ENCODE data around the gene ABRAXAS1.

Gene ABRAXAS1

DNA sequence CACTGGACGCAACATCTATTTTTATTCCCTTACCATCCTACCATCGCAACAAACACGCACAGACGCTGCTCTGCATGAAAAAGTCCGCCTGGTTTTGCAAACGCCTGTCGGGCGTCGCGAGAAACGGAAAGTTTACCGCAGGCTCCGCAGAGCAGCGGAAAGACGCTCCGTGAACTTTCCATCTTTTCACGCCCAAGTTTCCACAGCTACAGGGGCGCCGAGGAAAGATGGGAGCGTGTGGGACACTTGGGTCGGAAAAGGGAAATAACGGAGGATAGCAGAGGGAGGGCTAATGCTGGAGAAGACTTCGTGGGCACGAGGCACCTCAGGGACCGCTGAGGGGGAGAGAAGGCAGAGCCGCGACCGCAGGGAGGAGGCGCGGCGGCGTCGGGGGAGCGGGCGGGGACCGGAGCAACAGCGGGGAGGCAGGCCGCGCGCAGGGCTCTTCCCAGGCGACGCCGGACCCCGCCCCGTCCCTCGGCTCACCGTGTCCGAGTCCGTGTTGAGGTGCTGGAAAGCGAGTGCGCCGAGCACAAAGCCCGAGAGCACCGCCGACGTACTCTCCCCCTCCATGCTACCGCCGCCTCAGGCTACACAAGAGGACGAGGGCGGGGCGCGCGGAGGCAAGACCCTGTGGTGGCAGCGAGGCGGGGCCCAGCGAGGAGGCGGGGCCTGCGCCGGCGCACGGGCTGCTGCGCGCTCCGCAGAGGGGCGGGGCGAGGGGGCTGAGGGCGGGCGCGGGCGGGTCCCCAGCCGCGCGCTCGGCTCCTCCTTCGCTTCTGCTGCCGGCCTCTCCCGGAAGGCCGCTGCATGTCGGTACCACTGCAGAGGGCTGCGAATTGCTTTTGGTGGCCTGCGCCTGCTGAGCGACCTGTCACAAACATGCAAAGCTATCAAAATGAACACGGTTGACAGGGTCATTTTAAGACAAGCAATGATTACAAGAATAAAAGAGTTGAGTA lies at the start of gene ABRAXAS1:
TSS of gene ABRAXAS1 (minus strand) at position 601 of the 962 bp plus-strand sequence. CDS start at position 573, 28 bp downstream.
- H3K4me3 ChIP-seq (ENCODE audit: low read depth in 1 of 2, low read length in 2 of 2): peak within 1 kb of the TSS; percentile 43 to 83
- ATAC-seq (ENCODE audit: insufficient read depth, low read depth): peak; percentile 92
- H3K9me3 ChIP-seq (ENCODE audit: insufficient read depth, low read length, severe bottlenecking): no peaks in the 10 kb centered on the region
- peak; percentile 94 for DNase-seq
- peak within 1 kb of the TSS; percentile 85 for H3K27ac ChIP-seq (ENCODE audit: low read length)
- peaks cover 22% of the 10 kb centered on the region for H3K4me1 ChIP-seq (ENCODE audit: insufficient read depth, low read length)
- peaks cover 4% of the 10 kb centered on the region; the same call in 1 of the 2 replicates for H3K36me3 ChIP-seq (ENCODE audit: insufficient read depth, low read length)
- TF ChIP-seq, protein P1, sequence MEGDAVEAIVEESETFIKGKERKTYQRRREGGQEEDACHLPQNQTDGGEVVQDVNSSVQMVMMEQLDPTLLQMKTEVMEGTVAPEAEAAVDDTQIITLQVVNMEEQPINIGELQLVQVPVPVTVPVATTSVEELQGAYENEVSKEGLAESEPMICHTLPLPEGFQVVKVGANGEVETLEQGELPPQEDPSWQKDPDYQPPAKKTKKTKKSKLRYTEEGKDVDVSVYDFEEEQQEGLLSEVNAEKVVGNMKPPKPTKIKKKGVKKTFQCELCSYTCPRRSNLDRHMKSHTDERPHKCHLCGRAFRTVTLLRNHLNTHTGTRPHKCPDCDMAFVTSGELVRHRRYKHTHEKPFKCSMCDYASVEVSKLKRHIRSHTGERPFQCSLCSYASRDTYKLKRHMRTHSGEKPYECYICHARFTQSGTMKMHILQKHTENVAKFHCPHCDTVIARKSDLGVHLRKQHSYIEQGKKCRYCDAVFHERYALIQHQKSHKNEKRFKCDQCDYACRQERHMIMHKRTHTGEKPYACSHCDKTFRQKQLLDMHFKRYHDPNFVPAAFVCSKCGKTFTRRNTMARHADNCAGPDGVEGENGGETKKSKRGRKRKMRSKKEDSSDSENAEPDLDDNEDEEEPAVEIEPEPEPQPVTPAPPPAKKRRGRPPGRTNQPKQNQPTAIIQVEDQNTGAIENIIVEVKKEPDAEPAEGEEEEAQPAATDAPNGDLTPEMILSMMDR (IDR thresholded peaks at IDR 0.05; ENCODE audit: borderline replicate concordance, extremely low read depth, low read length, poor library complexity, severe bottlenecking): no peak
- no peak for TF ChIP-seq EZH2 (IDR thresholded peaks at IDR 0.05; ENCODE audit: borderline replicate concordance, low read depth, low read length, severe bottlenecking)
- H3K9ac ChIP-seq (ENCODE audit: low read depth, low read length): peak within 1 kb of the TSS; percentile 66
- H4K20me1 ChIP-seq (ENCODE audit: insufficient read depth, low read length): no peaks in the 10 kb centered on the region
- H3K27me3 ChIP-seq (ENCODE audit: insufficient read depth, low read length, poor library complexity): no peaks in the 10 kb centered on the region
- peaks cover 5% of the 10 kb centered on the region for H3K79me2 ChIP-seq (ENCODE audit: insufficient read depth, low read length)
- peak within 1 kb of the TSS; percentile 98 for H3K4me2 ChIP-seq (ENCODE audit: insufficient read depth, low read length)
- peak within 1 kb of the TSS; percentile 94 for H2AFZ ChIP-seq (ENCODE audit: low read depth, low read length)

DNA sequence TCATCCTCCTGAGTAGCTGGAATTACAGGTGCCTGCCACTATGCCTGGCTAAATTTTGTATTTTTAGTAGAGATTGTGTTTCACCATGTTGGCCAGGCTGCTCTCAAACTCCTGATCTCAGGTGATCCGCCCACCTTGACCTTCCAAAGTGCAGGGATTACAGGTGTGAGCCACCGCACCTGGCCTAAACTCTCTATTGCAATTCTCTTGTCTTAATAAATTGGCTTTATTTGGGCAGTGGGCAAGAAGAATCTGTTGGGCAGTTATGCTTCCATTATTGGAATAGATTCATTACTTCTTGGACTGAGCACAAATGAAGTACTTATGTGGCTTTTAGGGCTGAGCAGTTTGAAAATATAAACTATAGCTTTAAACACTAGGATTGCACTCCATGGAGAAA lies 42.8 kb upstream of the ABRAXAS1 start:
- H3K4me1 ChIP-seq (ENCODE audit: insufficient read depth, low read length): no peaks in the 10 kb centered on the region
- no peak for TF ChIP-seq EZH2 (IDR thresholded peaks at IDR 0.05; ENCODE audit: borderline replicate concordance, low read depth, low read length, severe bottlenecking)
- TF ChIP-seq, protein P1 (IDR thresholded peaks at IDR 0.05; ENCODE audit: borderline replicate concordance, extremely low read depth, low read length, poor library complexity, severe bottlenecking): no peak
- H3K79me2 ChIP-seq (ENCODE audit: insufficient read depth, low read length): no peaks in the 10 kb centered on the region
- DNase-seq (no peak), ATAC-seq (ENCODE audit: insufficient read depth, low read depth) (no peak)
- H3K4me2 ChIP-seq (ENCODE audit: insufficient read depth, low read length): no peak overlapping the region
- no peaks in the 10 kb centered on the region for H3K36me3 ChIP-seq (ENCODE audit: insufficient read depth, low read length)
- H3K27me3 ChIP-seq (ENCODE audit: insufficient read depth, low read length, poor library complexity): no peaks in the 10 kb centered on the region
- H3K9me3 ChIP-seq (ENCODE audit: insufficient read depth, low read length, severe bottlenecking): peaks cover 2% of the 10 kb centered on the region
- H3K9ac ChIP-seq (ENCODE audit: low read depth, low read length): no peak overlapping the region
- H3K4me3 ChIP-seq (ENCODE audit: low read depth in 1 of 2, low read length in 2 of 2): no peak overlapping the region
- H4K20me1 ChIP-seq (ENCODE audit: insufficient read depth, low read length): no peaks in the 10 kb centered on the region
- H3K27ac ChIP-seq (ENCODE audit: low read length): no peak overlapping the region
- H2AFZ ChIP-seq (ENCODE audit: low read depth, low read length): no peak overlapping the region

DNA sequence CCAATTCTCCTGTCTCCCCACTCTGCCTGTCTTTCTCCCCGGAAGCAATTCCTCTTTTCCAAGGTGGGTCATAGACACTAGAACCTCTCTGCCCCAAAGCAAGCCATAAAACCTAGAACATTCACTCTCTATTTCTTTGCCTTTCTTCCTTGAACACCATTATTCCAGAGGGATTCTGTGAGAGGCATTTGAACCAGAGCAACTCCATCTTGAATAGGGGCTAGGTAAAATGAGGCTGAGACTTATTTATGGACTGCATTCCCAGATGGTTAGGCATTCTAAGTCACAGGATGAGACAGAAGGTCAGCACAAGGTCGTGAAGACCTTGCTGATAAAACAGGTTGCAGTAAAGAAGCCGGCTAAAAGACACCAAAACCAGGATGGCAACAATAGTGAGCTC lies 37.3 kb upstream of the ABRAXAS1 start:
- H3K4me2 ChIP-seq (ENCODE audit: insufficient read depth, low read length): no peak overlapping the region
- DNase-seq: no peak
- peaks cover 2% of the 10 kb centered on the region for H3K27me3 ChIP-seq (ENCODE audit: insufficient read depth, low read length, poor library complexity)
- no peak overlapping the region for H2AFZ ChIP-seq (ENCODE audit: low read depth, low read length)
- no peaks in the 10 kb centered on the region for H3K9me3 ChIP-seq (ENCODE audit: insufficient read depth, low read length, severe bottlenecking)
- no peak for ATAC-seq (ENCODE audit: insufficient read depth, low read depth)
- no peak overlapping the region for H3K27ac ChIP-seq (ENCODE audit: low read length)
- H3K9ac ChIP-seq (ENCODE audit: low read depth, low read length): no peak overlapping the region
- TF ChIP-seq, protein P1 (IDR thresholded peaks at IDR 0.05; ENCODE audit: borderline replicate concordance, extremely low read depth, low read length, poor library complexity, severe bottlenecking): no peak
- TF ChIP-seq EZH2 (IDR thresholded peaks at IDR 0.05; ENCODE audit: borderline replicate concordance, low read depth, low read length, severe bottlenecking): no peak
- H3K4me3 ChIP-seq (ENCODE audit: low read depth in 1 of 2, low read length in 2 of 2): no peak overlapping the region
- no peaks in the 10 kb centered on the region for H3K79me2 ChIP-seq (ENCODE audit: insufficient read depth, low read length)
- H3K4me1 ChIP-seq (ENCODE audit: insufficient read depth, low read length): no peaks in the 10 kb centered on the region
- no peaks in the 10 kb centered on the region for H4K20me1 ChIP-seq (ENCODE audit: insufficient read depth, low read length)
- no peaks in the 10 kb centered on the region for H3K36me3 ChIP-seq (ENCODE audit: insufficient read depth, low read length)

All from DND-41 (cell line).